ENCODE data around the gene SATB2. TPM values are rescaled to one million over a fixed set of nuclear protein-coding genes. Genes with fewer than 3 reads are reported as not detected.

The SATB2 gene
- polyA plus RNA-seq, 1 donor, result 2.4 TPM

- no peak for DNase-seq (ENCODE audit: low read depth)
Observed at GRCh38 chr2:199452260-199452990, 5.3 kb downstream of the SATB2 start.

- DNase-seq (ENCODE audit: low read depth), result no peak
Observed at GRCh38 chr2:199449956-199450355, 7.8 kb downstream of the SATB2 start.

GRCh38 chr2:199449455-199449854 is 8.3 kb downstream of the SATB2 start:
- no peak for DNase-seq (ENCODE audit: low read depth)

GRCh38 chr2:199446996-199447576 is 10.7 kb downstream of the SATB2 start:
- no peak for DNase-seq (ENCODE audit: low read depth)

- DNase-seq (ENCODE audit: low read depth), result no peak
Observed at GRCh38 chr2:199444749-199445148, 13.0 kb downstream of the SATB2 start.

- no peak for DNase-seq (ENCODE audit: low read depth)
Observed at GRCh38 chr2:199443589-199444130, 14.1 kb downstream of the SATB2 start.

GRCh38 chr2:199442173-199442572 is 15.6 kb downstream of the SATB2 start:
- DNase-seq (ENCODE audit: low read depth), result no peak

GRCh38 chr2:199441759-199442158 is 16.0 kb downstream of the SATB2 start:
- DNase-seq (ENCODE audit: low read depth), result no peak

- DNase-seq (ENCODE audit: low read depth), result no peak
Observed at GRCh38 chr2:199440118-199440517, 17.6 kb downstream of the SATB2 start.

- no peak for DNase-seq (ENCODE audit: low read depth)
Observed at GRCh38 chr2:199439542-199439941, 18.2 kb downstream of the SATB2 start.

GRCh38 chr2:199439066-199439465 is 18.7 kb downstream of the SATB2 start:
- no peak for DNase-seq (ENCODE audit: low read depth)

- no peak for DNase-seq (ENCODE audit: low read depth)
Observed at GRCh38 chr2:199434555-199434954, 23.2 kb downstream of the SATB2 start.

GRCh38 chr2:199433204-199433832 is 24.4 kb downstream of the SATB2 start:
- DNase-seq (ENCODE audit: low read depth), result no peak

- DNase-seq (ENCODE audit: low read depth), result no peak
Observed at GRCh38 chr2:199431746-199432213, 26.0 kb downstream of the SATB2 start.

- no peak for DNase-seq (ENCODE audit: low read depth)
Observed at GRCh38 chr2:199430214-199430613, 27.5 kb downstream of the SATB2 start.

GRCh38 chr2:199428291-199428690 is 29.4 kb downstream of the SATB2 start:
- DNase-seq (ENCODE audit: low read depth), result no peak

- DNase-seq (ENCODE audit: low read depth), result no peak
Observed at GRCh38 chr2:199424160-199424559, 33.6 kb downstream of the SATB2 start.

GRCh38 chr2:199419428-199419827 is 38.3 kb downstream of the SATB2 start:
- no peak for DNase-seq (ENCODE audit: low read depth)

GRCh38 chr2:199414465-199414864 is 43.3 kb downstream of the SATB2 start:
- DNase-seq (ENCODE audit: low read depth), result no peak

GRCh38 chr2:199414001-199414400 is 43.7 kb downstream of the SATB2 start:
- DNase-seq (ENCODE audit: low read depth), result no peak

GRCh38 chr2:199409759-199410529 is 47.8 kb downstream of the SATB2 start:
- no peak for DNase-seq (ENCODE audit: low read depth)

GRCh38 chr2:199407421-199407820 is 50.3 kb downstream of the SATB2 start:
- no peak for DNase-seq (ENCODE audit: low read depth)
